Measurements from ENCODE around the gene DYNLL1.

Gene DYNLL1

GRCh38 chr12:120467439-120467838 is 28.5 kb upstream of the DYNLL1 start:
- in situ Hi-C loops (cut with HindIII; ENCODE audit: low sequenced_read_pairs), result no loop called here

GRCh38 chr12:120468325-120468820 is 27.5 kb upstream of the DYNLL1 start:
- TF ChIP-seq, protein P1, sequence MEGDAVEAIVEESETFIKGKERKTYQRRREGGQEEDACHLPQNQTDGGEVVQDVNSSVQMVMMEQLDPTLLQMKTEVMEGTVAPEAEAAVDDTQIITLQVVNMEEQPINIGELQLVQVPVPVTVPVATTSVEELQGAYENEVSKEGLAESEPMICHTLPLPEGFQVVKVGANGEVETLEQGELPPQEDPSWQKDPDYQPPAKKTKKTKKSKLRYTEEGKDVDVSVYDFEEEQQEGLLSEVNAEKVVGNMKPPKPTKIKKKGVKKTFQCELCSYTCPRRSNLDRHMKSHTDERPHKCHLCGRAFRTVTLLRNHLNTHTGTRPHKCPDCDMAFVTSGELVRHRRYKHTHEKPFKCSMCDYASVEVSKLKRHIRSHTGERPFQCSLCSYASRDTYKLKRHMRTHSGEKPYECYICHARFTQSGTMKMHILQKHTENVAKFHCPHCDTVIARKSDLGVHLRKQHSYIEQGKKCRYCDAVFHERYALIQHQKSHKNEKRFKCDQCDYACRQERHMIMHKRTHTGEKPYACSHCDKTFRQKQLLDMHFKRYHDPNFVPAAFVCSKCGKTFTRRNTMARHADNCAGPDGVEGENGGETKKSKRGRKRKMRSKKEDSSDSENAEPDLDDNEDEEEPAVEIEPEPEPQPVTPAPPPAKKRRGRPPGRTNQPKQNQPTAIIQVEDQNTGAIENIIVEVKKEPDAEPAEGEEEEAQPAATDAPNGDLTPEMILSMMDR (IDR thresholded peaks at IDR 0.05; ENCODE audit: low read depth, low read length), result no peak
- DNase-seq (ENCODE audit: low read depth, low spot score), result peak; percentile 60
- in situ Hi-C loops (cut with HindIII; ENCODE audit: low sequenced_read_pairs), result no loop called here
- peak overlapping the region; percentile 83 for H3K4me3 ChIP-seq (ENCODE audit: low read depth, low read length)

More at GRCh38 chr12:120467439-120467838, 28.5 kb upstream of the DYNLL1 start:
- TF ChIP-seq, protein P1 (IDR thresholded peaks at IDR 0.05; ENCODE audit: low read depth, low read length), result no peak
- no peak for DNase-seq (ENCODE audit: low read depth, low spot score)
- H3K4me3 ChIP-seq (ENCODE audit: low read depth, low read length), result no peak overlapping the region

DNA sequence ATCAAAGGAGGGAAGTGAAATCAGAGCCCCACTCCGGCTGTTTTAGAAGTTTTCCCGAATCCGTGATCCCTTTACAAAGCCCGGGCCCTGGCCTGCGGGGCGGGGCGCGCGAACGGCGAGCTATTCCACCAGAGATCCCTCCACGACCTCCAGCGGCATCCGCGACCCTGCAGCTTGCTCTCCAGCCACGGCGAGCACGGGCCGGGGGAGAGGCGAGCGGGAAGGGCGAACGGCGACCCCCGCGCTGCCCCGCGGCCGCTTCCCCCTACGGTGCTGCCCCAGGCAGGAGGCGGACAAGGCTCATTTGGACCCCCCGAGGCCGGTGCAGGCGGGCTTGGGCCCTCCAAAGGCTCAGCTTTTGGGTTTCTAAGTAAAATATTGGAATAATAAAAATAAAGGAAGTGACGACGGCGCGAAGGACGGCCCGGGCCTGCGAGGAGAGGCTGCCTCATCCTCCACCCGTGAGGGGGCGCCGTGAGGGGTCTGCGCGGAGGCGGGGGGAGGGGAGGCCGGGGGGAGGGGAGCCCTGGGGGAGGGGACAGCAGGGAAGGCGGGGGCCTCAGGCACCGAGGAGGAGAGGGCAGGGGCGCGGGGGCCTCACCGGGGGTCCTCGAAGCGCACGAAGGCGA is 27.0 kb upstream of the DYNLL1 start:
- TF ChIP-seq, protein P1 (IDR thresholded peaks at IDR 0.05; ENCODE audit: low read depth, low read length), result no peak
- peak overlapping the region; percentile 83 for H3K4me3 ChIP-seq (ENCODE audit: low read depth, low read length)
- in situ Hi-C loops (cut with HindIII; ENCODE audit: low sequenced_read_pairs), result no loop called here
- peak; percentile 29 for DNase-seq (ENCODE audit: low read depth, low spot score)

DNA sequence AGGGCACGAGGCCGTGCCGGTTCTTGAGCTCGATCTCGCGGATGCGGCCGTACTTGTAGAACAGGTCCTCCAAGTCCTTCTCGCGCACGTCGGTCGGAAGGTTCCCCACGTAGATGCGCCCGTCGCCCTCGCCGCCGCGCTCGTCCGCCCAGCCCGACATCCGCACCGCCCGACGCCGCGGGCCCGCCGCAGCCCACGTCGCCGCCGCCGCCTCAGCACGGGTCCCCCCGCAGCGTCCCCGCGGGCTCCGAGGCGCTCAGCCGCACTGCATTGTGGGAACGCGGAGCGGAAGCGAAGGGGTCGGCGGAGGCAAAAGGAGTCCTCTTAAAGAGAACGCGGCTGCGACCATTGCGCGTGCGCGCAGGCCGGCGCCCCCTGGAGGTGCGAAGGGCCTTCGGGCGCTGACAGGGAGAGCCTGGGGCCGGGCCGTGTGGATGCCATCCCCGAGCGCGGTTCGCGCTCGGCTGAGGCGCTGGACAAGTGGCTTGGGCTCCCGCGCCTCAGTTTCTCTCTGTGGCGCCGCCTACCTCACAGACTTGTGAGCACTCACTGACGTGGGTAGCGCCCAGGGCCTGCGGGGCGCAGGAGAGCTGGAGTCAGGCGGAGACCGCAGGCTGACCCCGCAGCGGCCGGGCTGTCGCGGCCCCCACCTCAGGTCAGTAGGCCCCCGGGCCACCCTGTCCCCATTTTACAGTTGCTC is 26.3 kb upstream of the DYNLL1 start, which contains the start of gene SRSF9:
Gene SRSF9, minus strand, starts transcription at position 299 of the 700 bp plus-strand sequence. Its CDS starts 139 bp downstream, at position 160.
- H3K4me3 ChIP-seq (ENCODE audit: low read depth, low read length), result peak within 1 kb of the TSS; percentile 83
- peak; percentile 98 for DNase-seq (ENCODE audit: low read depth, low spot score)
- in situ Hi-C loops (cut with HindIII; ENCODE audit: low sequenced_read_pairs), result no loop called here
- TF ChIP-seq, protein P1 (IDR thresholded peaks at IDR 0.05; ENCODE audit: low read depth, low read length), result peak; percentile 88

DNA sequence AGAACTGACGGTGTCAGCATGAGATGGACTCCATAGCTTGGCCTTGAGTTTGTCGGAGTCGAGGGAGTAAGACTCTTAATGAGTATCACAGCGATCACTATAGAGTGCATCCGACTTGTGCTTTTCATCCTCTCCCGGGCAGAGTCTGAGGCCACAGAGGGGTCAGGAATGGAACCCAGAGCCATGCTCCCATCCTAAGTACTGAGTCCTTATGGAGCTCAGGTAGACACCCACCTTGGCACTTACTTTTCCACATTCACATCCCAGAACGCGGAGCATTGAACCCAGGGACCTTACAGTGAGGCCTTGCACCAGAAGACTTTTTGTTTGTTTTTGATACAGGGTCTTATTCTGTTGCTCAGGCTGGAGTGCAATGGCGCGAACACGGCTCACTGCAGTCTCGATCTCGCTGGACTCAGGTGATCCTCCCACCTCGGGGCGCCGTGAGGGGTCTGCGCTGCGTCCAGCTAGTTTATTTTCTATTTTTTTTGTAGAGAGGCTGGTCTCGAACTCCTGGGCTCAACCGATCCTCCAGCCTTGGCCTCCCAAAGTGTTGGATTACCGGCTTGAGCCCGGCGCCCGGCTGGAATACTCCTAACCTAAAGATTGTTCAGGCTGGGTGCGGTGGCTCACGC is 25.6 kb upstream of the DYNLL1 start:
- TF ChIP-seq, protein P1 (IDR thresholded peaks at IDR 0.05; ENCODE audit: low read depth, low read length), result no peak
- in situ Hi-C loops (cut with HindIII; ENCODE audit: low sequenced_read_pairs), result no loop called here
- peak overlapping the region; percentile 83 for H3K4me3 ChIP-seq (ENCODE audit: low read depth, low read length)
- DNase-seq (ENCODE audit: low read depth, low spot score), result no peak

DNA sequence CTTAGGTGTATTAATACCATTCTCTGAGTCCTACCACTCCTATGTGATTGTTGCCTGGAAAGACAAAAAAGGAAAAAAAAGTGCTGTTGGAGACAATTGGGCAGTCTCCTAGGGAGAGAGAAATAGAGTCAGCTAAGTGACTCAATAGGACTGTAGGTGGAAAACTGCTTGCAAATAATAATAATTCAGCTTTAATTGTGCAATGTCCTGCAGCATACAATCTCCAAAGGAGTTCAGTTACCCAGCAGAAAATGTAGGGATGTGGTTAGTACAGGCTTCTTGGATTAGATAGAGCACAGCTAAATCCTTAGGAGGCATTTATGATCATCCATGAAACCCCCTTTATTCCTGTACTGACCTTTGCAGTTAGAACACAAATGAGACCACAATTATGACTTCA is 23.4 kb upstream of the DYNLL1 start:
- in situ Hi-C loops (cut with HindIII; ENCODE audit: low sequenced_read_pairs), result no loop called here
- TF ChIP-seq, protein P1 (IDR thresholded peaks at IDR 0.05; ENCODE audit: low read depth, low read length), result no peak
- no peak for DNase-seq (ENCODE audit: low read depth, low spot score)
- H3K4me3 ChIP-seq (ENCODE audit: low read depth, low read length), result no peak overlapping the region
